IMR-90 (cell line): ENCODE results near the gene MS4A4E. TPM values are rescaled to one million over a fixed set of nuclear protein-coding genes. Genes with fewer than 3 reads are reported as not detected.

Experiments used
- ATAC-seq: fragments of 200-7000 bp; cut with Tn5 transposase; 2 replicates; pipeline ENCODE4 v1.9.1; 2020; ENCODE audit warnings: low read depth, mild to moderate bottlenecking, moderate library complexity
- BruUV-seq: library from RNA; stranded (reverse); fragments of 400-500 nt; replicated peaks from 2 replicates; lab custom pipeline; 2021; lab: Mats Ljungman, UMichigan
- CTCF ChIA-PET: fragments of 300-600 bp; formaldehyde crosslinking; extraction: SDS; loops from one replicate; lab custom pipeline; 2021; ENCODE audit warnings: antibody characterized with exemption; lab: Yijun Ruan, JAX
- POLR2A ChIA-PET: fragments of 300-600 bp; sonication (Branson Sonifier 250); formaldehyde crosslinking; loops from one replicate; lab custom pipeline; 2022; ENCODE audit warnings: antibody characterized with exemption; ENCODE audit not compliant: unreplicated experiment; lab: Charles Lee
- DNase-seq: peaks from one replicate; pipeline ENCODE4 v3.0.0; 2013
- H2AFZ ChIP-seq: replicated peaks from 2 replicates; pipeline ENCODE3; 2013; ENCODE audit warnings: low read length, mild to moderate bottlenecking; ENCODE audit not compliant: poor library complexity
- H2AK5ac ChIP-seq: 2 replicates; pipeline ENCODE4 v1.6.1; 2013; ENCODE audit warnings: low read depth, low read length, inconsistent platforms
- H2AK9ac ChIP-seq: replicated peaks from 2 replicates; pipeline ENCODE3; 2013; ENCODE audit warnings: mild to moderate bottlenecking, low read depth, low read length, moderate library complexity; ENCODE audit not compliant: poor library complexity
- H2BK120ac ChIP-seq: 2 replicates; pipeline ENCODE4 v1.6.1; 2013; ENCODE audit warnings: low read depth, low read length, inconsistent platforms
- H2BK15ac ChIP-seq: 3 replicates; pipeline ENCODE4 v1.6.1; 2013; ENCODE audit warnings: low read depth, low read length, inconsistent platforms
- H2BK20ac ChIP-seq: 2 replicates; pipeline ENCODE4 v1.6.1; 2013; ENCODE audit warnings: low read depth, mild to moderate bottlenecking, inconsistent platforms, low read length, moderate library complexity
- H2BK5ac ChIP-seq: 2 replicates; pipeline ENCODE4 v1.6.1; 2013; ENCODE audit warnings: mild to moderate bottlenecking, low read depth, low read length, inconsistent platforms; ENCODE audit not compliant: poor library complexity, severe bottlenecking
- H3K14ac ChIP-seq: replicated peaks from 2 replicates; pipeline ENCODE4 v1.6.1; 2013; ENCODE audit warnings: low read depth, low read length, inconsistent platforms
- H3K18ac ChIP-seq: 2 replicates; pipeline ENCODE4 v1.6.1; 2013; ENCODE audit warnings: low read depth, low read length, control low read depth
- H3K23ac ChIP-seq: 2 replicates; pipeline ENCODE4 v1.6.1; 2013; ENCODE audit warnings: low read depth, low read length, inconsistent platforms
- H3K27ac ChIP-seq: 2 replicates; pipeline ENCODE4 v1.5.1; 2013; ENCODE audit warnings: mild to moderate bottlenecking, control low read depth, low read length; ENCODE audit not compliant: insufficient read depth
- H3K27me3 ChIP-seq: 2 replicates; pipeline ENCODE4 v1.6.1; 2013; ENCODE audit warnings: low read length; ENCODE audit not compliant: control insufficient read depth, insufficient read depth
- H3K36me3 ChIP-seq: 2 replicates; pipeline ENCODE4 v1.6.1; 2013; ENCODE audit warnings: low read length, mixed read lengths; ENCODE audit not compliant: control insufficient read depth, insufficient read depth
- H3K4ac ChIP-seq: 2 replicates; pipeline ENCODE4 v1.6.1; 2013; ENCODE audit warnings: low read depth, low read length, inconsistent platforms
- H3K4me1 ChIP-seq: 2 replicates; pipeline ENCODE4 v1.6.1; 2013; ENCODE audit warnings: low read length, mixed read lengths; ENCODE audit not compliant: control insufficient read depth, insufficient read depth
- H3K4me2 ChIP-seq: 2 replicates; pipeline ENCODE4 v1.6.1; 2013; ENCODE audit warnings: low read depth, mild to moderate bottlenecking, control low read depth, low read length, moderate library complexity
- H3K4me3 ChIP-seq: 2 replicates; pipeline ENCODE4 v1.5.1; 2013; ENCODE audit warnings: low read depth, mild to moderate bottlenecking, control low read depth, low read length, moderate library complexity; ENCODE audit not compliant: insufficient read depth
- H3K56ac ChIP-seq: 2 replicates; pipeline ENCODE4 v1.6.1; 2013; ENCODE audit warnings: low read length, inconsistent platforms; ENCODE audit not compliant: insufficient read depth; ENCODE audit errors: extremely low read depth
- H3K79me1 ChIP-seq, 2 experiments: 2 replicates each; pipeline ENCODE4 v1.6.1; 2013; ENCODE audit warnings: low read length in 2 of 2, inconsistent platforms in 1 of 2, low read depth in 1 of 2
- H3K9ac ChIP-seq: 2 replicates; pipeline ENCODE4 v1.6.1; 2013; ENCODE audit warnings: low read depth, low read length, control low read depth
- H3K9me1 ChIP-seq: 2 replicates; pipeline ENCODE4 v1.6.1; 2013; ENCODE audit warnings: low read length, inconsistent platforms; ENCODE audit not compliant: insufficient read depth
- H3K9me3 ChIP-seq: 2 replicates; pipeline ENCODE4 v1.6.1; 2013; ENCODE audit warnings: low read length; ENCODE audit not compliant: control insufficient read depth, insufficient read depth
- H4K20me1 ChIP-seq: 2 replicates; pipeline ENCODE4 v1.6.1; 2013; ENCODE audit warnings: low read length, inconsistent platforms; ENCODE audit not compliant: insufficient read depth
- H4K5ac ChIP-seq: 2 replicates; pipeline ENCODE4 v1.6.1; 2013; ENCODE audit warnings: mild to moderate bottlenecking, low read depth, low read length, control low read depth
- H4K8ac ChIP-seq, 2 experiments: 2 replicates each; pipeline ENCODE4 v1.6.1; 2013; ENCODE audit warnings: low read depth in 2 of 2, low read length in 2 of 2, control low read depth in 1 of 2, inconsistent platforms in 1 of 2
- H4K91ac ChIP-seq: 2 replicates; pipeline ENCODE4 v1.6.1; 2013; ENCODE audit warnings: low read depth, low read length, inconsistent platforms; ENCODE audit not compliant: insufficient read depth
- CEBPB ChIP-seq: IDR thresholded peaks from 2 replicates; pipeline ENCODE4 v1.6.1; 2012; ENCODE audit warnings: low read depth, low read length, improper control_type of control experiment
- CHD1 ChIP-seq: IDR thresholded peaks from 2 replicates; pipeline ENCODE4 v1.6.1; 2012; ENCODE audit warnings: low read depth, low read length, improper control_type of control experiment
- CTCF ChIP-seq: conservative IDR thresholded peaks from 2 replicates; pipeline ENCODE4 v1.5.1; 2012; ENCODE audit warnings: mild to moderate bottlenecking, low read depth, low read length, improper control_type of control experiment
- ELK1 ChIP-seq: fragments of 150-350 bp; IDR thresholded peaks from 2 replicates; pipeline ENCODE4 v1.6.1; 2016; ENCODE audit warnings: low read depth, mild to moderate bottlenecking, low read length, moderate library complexity, borderline replicate concordance
- FOS ChIP-seq: fragments of 150-350 bp; IDR thresholded peaks from 2 replicates; pipeline ENCODE4 v1.6.1; 2016; ENCODE audit warnings: low read depth, low read length
- MAFK ChIP-seq: IDR thresholded peaks from 2 replicates; pipeline ENCODE4 v1.6.1; 2012; ENCODE audit warnings: low read depth, low read length, improper control_type of control experiment
- MAZ ChIP-seq: IDR thresholded peaks from 2 replicates; pipeline ENCODE4 v1.6.1; 2012; ENCODE audit warnings: low read depth, mild to moderate bottlenecking, low read length, improper control_type of control experiment, moderate library complexity, borderline replicate concordance
- NFE2L2 ChIP-seq: fragments of 150-350 bp; IDR thresholded peaks from 2 replicates; pipeline ENCODE4 v1.6.1; 2016; ENCODE audit warnings: low read depth, mild to moderate bottlenecking, low read length
- RAD21 ChIP-seq: IDR thresholded peaks from 2 replicates; pipeline ENCODE4 v1.6.1; 2012; ENCODE audit warnings: low read length, improper control_type of control experiment
- RCOR1 ChIP-seq: IDR thresholded peaks from 2 replicates; pipeline ENCODE4 v1.6.1; 2012; ENCODE audit warnings: mild to moderate bottlenecking, low read length, improper control_type of control experiment; ENCODE audit not compliant: insufficient replicate concordance
- RFX5 ChIP-seq: IDR thresholded peaks from 2 replicates; pipeline ENCODE4 v1.8.0; 2012; ENCODE audit warnings: low read depth, mild to moderate bottlenecking, low read length, moderate library complexity
- SMC3 ChIP-seq: fragments of 150-350 bp; IDR thresholded peaks from 2 replicates; pipeline ENCODE4 v1.6.1; 2016; ENCODE audit warnings: low read depth, mild to moderate bottlenecking, antibody characterized with exemption, low read length, moderate library complexity
- USF2 ChIP-seq: fragments of 150-350 bp; IDR thresholded peaks from 2 replicates; pipeline ENCODE4 v1.6.1; 2017; ENCODE audit warnings: mild to moderate bottlenecking, antibody characterized with exemption, low read length, low read depth
- WGBS, 2 experiments: methylation state at CpG; one replicate each; pipeline versions ENCODE4 v1.1.5 to v1.1.7; 2013; ENCODE audit warnings: missing lambda C conversion rate in 2 of 2; ENCODE audit not compliant: insufficient read length in 1 of 2; ENCODE audit errors: extremely low coverage in 2 of 2; 5-methylcytosine and 5-hydroxymethylcytosine counted together
- dilution Hi-C: fragments of 300-500 bp; cut with HindIII; formaldehyde crosslinking; loops from one replicate; pipeline ENCODE4 v1.14.3; 2018; ENCODE audit warnings: low sequenced_read_pairs; ENCODE audit not compliant: unreplicated experiment
- in situ Hi-C: fragments of 300-500 bp; cut with MboI; formaldehyde crosslinking; loops from 3 replicates; pipeline ENCODE4 v1.14.3; 2019; ENCODE audit warnings: low sequenced_read_pairs, inconsistent platforms, mixed read lengths
- intact Hi-C: fragments of 100-400 bp; cut with micrococcal nuclease; formaldehyde crosslinking; loops from 2 replicates; pipeline ENCODE4 v1.10.0; 2022
- polyA plus RNA-seq, 3 experiments: library from polyadenylated mRNA; depleted of rRNA; stranded (reverse); fragments of >200 nt; gene quantifications; 2 replicates each; pipeline ENCODE4 v1.2.3, GENCODE V29; 2012; ENCODE audit warnings: low replicate concordance in 1 of 3
- total RNA-seq: library from RNA; depleted of rRNA; stranded (reverse); fragments of >200 nt; gene quantifications from 2 replicates; pipeline ENCODE4 v1.2.3, GENCODE V29; 2012

The MS4A4E gene
- total and polyA plus RNA-seq, 2 of the 4 experiments (the other 2 are of a cell fraction) = not detected

- H3K18ac ChIP-seq = no peak overlapping the region
- no peaks in the 10 kb centered on the region for H3K79me1 ChIP-seq
- CTCF ChIA-PET = no interaction called here
- DNase-seq (no peak), ATAC-seq (no peak)
- H3K9me1 ChIP-seq = no peaks in the 10 kb centered on the region
- intact Hi-C loops = no loop called here
- no peak overlapping the region for H3K9ac ChIP-seq
- no peak overlapping the region for H2BK120ac ChIP-seq
- H3K4me2 ChIP-seq = no peak overlapping the region
- no peaks in the 10 kb centered on the region for H3K27me3 ChIP-seq
- no peaks in the 10 kb centered on the region for H3K36me3 ChIP-seq
- no peak overlapping the region for H3K23ac ChIP-seq
- no peak overlapping the region for H2AK5ac ChIP-seq
- no peak overlapping the region for H4K5ac ChIP-seq
- TF ChIP-seq RAD21 (no peak), CEBPB (no peak), ELK1 (no peak), USF2 (no peak), MAFK (no peak), CHD1 (no peak), FOS (no peak), NFE2L2 (no peak), RCOR1 (no peak), RFX5 (no peak), MAZ (no peak), CTCF (no peak), SMC3 (no peak)
- in situ Hi-C loops = no loop called here
- BruUV-seq = no TSS peak
- dilution Hi-C loops = no loop called here
- no peak overlapping the region for H3K14ac ChIP-seq
- no peak overlapping the region for H3K4me3 ChIP-seq
- H2BK5ac ChIP-seq = no peak overlapping the region
- no peak overlapping the region for H2BK20ac ChIP-seq
- no peaks in the 10 kb centered on the region for H4K20me1 ChIP-seq
- H4K8ac ChIP-seq = no peak overlapping the region
- no peak overlapping the region for H2BK15ac ChIP-seq
- no peak overlapping the region for H3K4ac ChIP-seq
- 33% methylated on average over 1 of the region's 2 CpGs; no CpG with 5 or more reads in 1 of the 2 experiments for WGBS, 2 experiments
- H4K91ac ChIP-seq = no peak overlapping the region
- POLR2A ChIA-PET = no interaction called here
- H3K9me3 ChIP-seq = peaks cover 8% of the 10 kb centered on the region; the same call in 1 of the 2 replicates
- no peaks in the 10 kb centered on the region for H3K4me1 ChIP-seq
- H3K56ac ChIP-seq = no peak overlapping the region
- no peak overlapping the region for H2AFZ ChIP-seq
- H3K27ac ChIP-seq = no peak overlapping the region
- H2AK9ac ChIP-seq = no peak overlapping the region
Observed at GRCh38 chr11:60165538-60165937, 77.4 kb downstream of the MS4A4E start.
